Measurements from ENCODE around the gene CDH4. TPM values are rescaled to one million over a fixed set of nuclear protein-coding genes. Genes with fewer than 3 reads are reported as not detected.

CDH4 gene
- total and polyA plus RNA-seq, 2 of the 4 experiments (the other 2 are of a cell fraction) = 1.6 to 3.5 TPM

DNA sequence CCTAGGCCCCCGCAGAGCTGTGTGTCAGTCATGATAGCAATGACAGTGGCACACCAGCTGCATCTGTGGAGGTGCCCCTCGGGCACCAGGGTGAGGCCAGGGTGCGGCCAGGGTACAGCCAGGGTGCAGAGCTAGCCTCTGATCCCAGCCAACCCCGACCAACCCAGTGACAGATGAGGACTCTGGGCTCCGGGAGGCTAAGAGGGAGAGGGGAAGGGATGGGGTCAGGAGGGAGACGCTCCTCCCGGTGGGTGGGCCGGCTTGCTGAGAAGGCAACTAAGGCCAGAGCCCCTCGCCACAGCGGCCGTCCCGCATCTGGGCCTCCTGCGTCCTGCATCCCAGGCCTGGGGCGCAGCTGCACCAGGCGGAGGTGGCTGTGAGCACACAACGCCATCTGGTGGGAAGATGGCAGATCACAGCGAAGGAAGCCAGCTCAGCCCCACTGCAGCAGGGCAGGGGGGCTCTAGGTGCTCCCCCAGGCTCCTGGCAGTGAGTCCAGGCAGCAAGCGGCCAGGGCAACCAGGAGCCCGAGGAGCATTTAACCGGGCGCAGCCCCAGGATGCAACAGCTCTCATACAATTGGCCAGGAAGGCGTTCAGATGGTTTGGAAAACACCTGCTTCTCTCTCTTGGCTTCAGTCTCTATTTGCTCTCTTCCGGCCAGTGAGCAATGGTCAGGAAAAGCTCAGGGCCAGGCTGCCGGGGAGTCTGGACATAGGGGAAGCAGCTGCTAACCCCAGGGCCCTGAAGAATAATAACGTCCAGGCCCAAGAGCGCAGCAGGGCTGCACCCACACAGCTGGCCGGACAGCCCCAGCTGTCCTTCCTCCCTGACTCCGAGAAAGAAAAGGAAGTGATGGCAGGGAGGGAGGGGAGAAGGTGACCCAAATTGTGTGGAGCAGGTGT is 644.2 kb downstream of the CDH4 start (continued):
- TF ChIP-seq POLR2A (IDR thresholded peaks at IDR 0.05; ENCODE audit: low read depth, low read length) = no peak

DNA sequence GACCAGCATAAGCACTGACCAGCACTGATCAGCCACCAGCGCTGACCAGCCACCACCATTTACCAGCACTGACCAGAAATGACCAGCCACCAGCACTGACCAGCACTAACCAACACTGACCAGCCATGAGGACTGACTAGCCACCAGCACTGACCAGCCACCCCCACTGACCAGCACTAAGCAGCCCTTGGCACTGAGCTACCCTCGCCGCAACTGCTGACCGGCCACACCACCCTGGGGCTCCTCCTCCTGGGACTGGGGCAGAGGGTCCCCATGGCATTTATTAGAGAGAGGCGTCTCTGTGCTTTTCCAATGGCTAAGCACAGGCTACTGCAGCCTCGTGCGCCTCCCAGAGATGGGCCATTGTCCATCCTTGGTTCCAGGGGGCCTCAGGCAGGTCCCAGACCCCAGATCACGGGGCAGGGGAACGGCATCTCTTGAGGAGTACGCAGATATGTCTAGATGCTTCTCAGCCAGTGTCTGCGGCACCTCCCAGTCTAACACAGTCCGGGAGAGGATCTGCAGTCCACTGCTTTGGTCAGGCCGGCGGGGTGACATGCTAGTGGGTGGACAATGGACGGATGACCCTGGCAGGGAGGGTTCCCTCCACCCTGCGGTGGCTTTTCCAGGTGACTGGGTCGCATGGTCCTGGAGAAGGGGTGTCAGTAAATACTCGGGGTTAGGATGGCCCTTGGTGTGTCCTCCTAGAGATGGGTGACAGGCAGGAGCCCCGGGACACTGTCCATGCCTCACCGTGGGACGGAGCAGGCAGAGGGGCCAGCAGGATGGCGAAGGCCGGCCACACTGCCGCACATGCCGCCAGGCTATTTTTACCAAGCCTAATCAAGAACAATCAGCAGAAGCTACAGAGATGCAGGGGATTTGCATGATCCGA is 645.6 kb downstream of the CDH4 start:
- no peak overlapping the region for H2AK5ac ChIP-seq (ENCODE audit: low read depth, low read length)
- no peak overlapping the region for H3K4me3 ChIP-seq (ENCODE audit: insufficient read depth, low read depth, low read length)
- no peak overlapping the region for H3K56ac ChIP-seq (ENCODE audit: extremely low read depth, insufficient read depth, low read length)
- no peak overlapping the region for H3K27ac ChIP-seq (ENCODE audit: insufficient read depth, low read length)
- no peak overlapping the region for H2AFZ ChIP-seq (replicated peaks; ENCODE audit: low read length, poor library complexity)
- H3K14ac ChIP-seq (replicated peaks; ENCODE audit: low read depth, low read length) = no peak overlapping the region
- ChIA-PET POLR2A (ENCODE audit: unreplicated experiment) (no interaction called here), CTCF (no interaction called here)
- H3K18ac ChIP-seq (ENCODE audit: low read depth, low read length) = no peak overlapping the region
- H3K9ac ChIP-seq (ENCODE audit: low read depth, low read length) = no peak overlapping the region
- ATAC-seq (ENCODE audit: low read depth) (no peak), DNase-seq (no peak)
- H2BK15ac ChIP-seq (ENCODE audit: low read depth, low read length) = no peak overlapping the region
- no peaks in the 10 kb centered on the region for H4K20me1 ChIP-seq (ENCODE audit: insufficient read depth, low read length)
- intact Hi-C loops (cut with micrococcal nuclease) (loop anchor here (5.0 kb wide), 3 partner anchors 635 to 1840 kb away; no protein-coding TSS in a partner anchor), dilution Hi-C loops (cut with HindIII; ENCODE audit: low sequenced_read_pairs, unreplicated experiment) (no loop called here), in situ Hi-C loops (cut with MboI; ENCODE audit: low sequenced_read_pairs) (loop anchor here (10.0 to 25.0 kb wide), 3 partner anchors 635 to 1835 kb away; partner anchors contain the start of gene CDH4)
- H2BK120ac ChIP-seq (ENCODE audit: low read depth, low read length) = no peak overlapping the region
- no peak overlapping the region for H3K4ac ChIP-seq (ENCODE audit: low read depth, low read length)
- WGBS, 2 experiments (ENCODE audit: extremely low coverage in 2 of 2, insufficient read length in 1 of 2) = 82% methylated on average over 13 of the region's 26 CpGs; no CpG with 5 or more reads in 1 of the 2 experiments
- no peak overlapping the region for H4K91ac ChIP-seq (ENCODE audit: insufficient read depth, low read depth, low read length)
- no peaks in the 10 kb centered on the region for H3K79me1 ChIP-seq (ENCODE audit: low read depth in 1 of 2, low read length in 2 of 2)
- no peaks in the 10 kb centered on the region for H3K4me1 ChIP-seq (ENCODE audit: control insufficient read depth, insufficient read depth, low read length)
- H2BK5ac ChIP-seq (ENCODE audit: low read depth, low read length, poor library complexity, severe bottlenecking) = no peak overlapping the region
- BruUV-seq (replicated peaks) = no TSS peak
- no peak overlapping the region for H3K4me2 ChIP-seq (ENCODE audit: low read depth, low read length)
- H3K23ac ChIP-seq (ENCODE audit: low read depth, low read length) = no peak overlapping the region
- H4K8ac ChIP-seq (ENCODE audit: low read depth in 2 of 2, low read length in 2 of 2) = no peak overlapping the region
- H4K5ac ChIP-seq (ENCODE audit: low read depth, low read length) = no peak overlapping the region
- no peaks in the 10 kb centered on the region for H3K9me1 ChIP-seq (ENCODE audit: insufficient read depth, low read length)
- H3K9me3 ChIP-seq (ENCODE audit: control insufficient read depth, insufficient read depth, low read length) = no peaks in the 10 kb centered on the region
- no peak overlapping the region for H2AK9ac ChIP-seq (replicated peaks; ENCODE audit: low read depth, low read length, poor library complexity)
- peaks cover 5% of the 10 kb centered on the region; the same call in 1 of the 2 replicates for H3K27me3 ChIP-seq (ENCODE audit: control insufficient read depth, insufficient read depth, low read length)
- H2BK20ac ChIP-seq (ENCODE audit: low read depth, low read length) = no peak overlapping the region
- no peaks in the 10 kb centered on the region for H3K36me3 ChIP-seq (ENCODE audit: control insufficient read depth, insufficient read depth, low read length)
- no peak for TF ChIP-seq SMC3 (IDR thresholded peaks at IDR 0.05; ENCODE audit: low read depth, low read length)
- no peak for TF ChIP-seq NFE2L2 (IDR thresholded peaks at IDR 0.05; ENCODE audit: low read depth, low read length)
- TF ChIP-seq, protein P1, sequence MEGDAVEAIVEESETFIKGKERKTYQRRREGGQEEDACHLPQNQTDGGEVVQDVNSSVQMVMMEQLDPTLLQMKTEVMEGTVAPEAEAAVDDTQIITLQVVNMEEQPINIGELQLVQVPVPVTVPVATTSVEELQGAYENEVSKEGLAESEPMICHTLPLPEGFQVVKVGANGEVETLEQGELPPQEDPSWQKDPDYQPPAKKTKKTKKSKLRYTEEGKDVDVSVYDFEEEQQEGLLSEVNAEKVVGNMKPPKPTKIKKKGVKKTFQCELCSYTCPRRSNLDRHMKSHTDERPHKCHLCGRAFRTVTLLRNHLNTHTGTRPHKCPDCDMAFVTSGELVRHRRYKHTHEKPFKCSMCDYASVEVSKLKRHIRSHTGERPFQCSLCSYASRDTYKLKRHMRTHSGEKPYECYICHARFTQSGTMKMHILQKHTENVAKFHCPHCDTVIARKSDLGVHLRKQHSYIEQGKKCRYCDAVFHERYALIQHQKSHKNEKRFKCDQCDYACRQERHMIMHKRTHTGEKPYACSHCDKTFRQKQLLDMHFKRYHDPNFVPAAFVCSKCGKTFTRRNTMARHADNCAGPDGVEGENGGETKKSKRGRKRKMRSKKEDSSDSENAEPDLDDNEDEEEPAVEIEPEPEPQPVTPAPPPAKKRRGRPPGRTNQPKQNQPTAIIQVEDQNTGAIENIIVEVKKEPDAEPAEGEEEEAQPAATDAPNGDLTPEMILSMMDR (conservative IDR thresholded peaks at IDR 0.05; ENCODE audit: low read depth, low read length) = no peak
- TF ChIP-seq BHLHE40 (IDR thresholded peaks at IDR 0.05; ENCODE audit: low read depth, low read length) = no peak
- no peak for TF ChIP-seq MXI1 (IDR thresholded peaks at IDR 0.05; ENCODE audit: borderline replicate concordance, low read depth, low read length)
- TF ChIP-seq RAD21 (IDR thresholded peaks at IDR 0.05; ENCODE audit: low read length) = no peak
- no peak for TF ChIP-seq RFX5 (IDR thresholded peaks at IDR 0.05; ENCODE audit: low read depth, low read length)
- no peak for TF ChIP-seq MAFK (IDR thresholded peaks at IDR 0.05; ENCODE audit: low read depth, low read length)
- TF ChIP-seq, protein P2, sequence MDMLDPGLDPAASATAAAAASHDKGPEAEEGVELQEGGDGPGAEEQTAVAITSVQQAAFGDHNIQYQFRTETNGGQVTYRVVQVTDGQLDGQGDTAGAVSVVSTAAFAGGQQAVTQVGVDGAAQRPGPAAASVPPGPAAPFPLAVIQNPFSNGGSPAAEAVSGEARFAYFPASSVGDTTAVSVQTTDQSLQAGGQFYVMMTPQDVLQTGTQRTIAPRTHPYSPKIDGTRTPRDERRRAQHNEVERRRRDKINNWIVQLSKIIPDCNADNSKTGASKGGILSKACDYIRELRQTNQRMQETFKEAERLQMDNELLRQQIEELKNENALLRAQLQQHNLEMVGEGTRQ (IDR thresholded peaks at IDR 0.05; ENCODE audit: low read depth, low read length) = no peak

Measured in IMR-90 (cell line).